ENCODE measurements around the gene CDC42EP5.

DNA sequence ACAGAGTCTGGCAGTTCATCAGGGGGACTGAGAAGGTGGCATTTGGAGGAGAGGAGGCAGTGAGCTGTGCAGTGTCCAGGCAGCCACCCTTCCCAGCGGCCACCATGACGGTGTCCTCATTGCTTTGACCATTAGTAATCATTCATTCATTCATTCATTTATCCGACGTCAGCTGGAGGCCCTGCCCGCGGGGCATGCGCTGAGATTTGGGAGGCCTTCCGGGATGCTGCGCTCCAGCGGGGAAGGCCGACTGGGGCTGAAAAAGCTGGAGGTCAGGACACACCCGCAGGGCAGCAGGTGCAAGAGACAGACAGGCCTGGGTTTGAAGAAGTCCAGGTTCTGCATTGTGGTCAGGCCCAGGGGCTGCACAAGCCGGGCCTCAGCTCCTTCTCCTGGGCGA is 48.9 kb downstream of the CDC42EP5 start:
- TF ChIP-seq, protein P1, sequence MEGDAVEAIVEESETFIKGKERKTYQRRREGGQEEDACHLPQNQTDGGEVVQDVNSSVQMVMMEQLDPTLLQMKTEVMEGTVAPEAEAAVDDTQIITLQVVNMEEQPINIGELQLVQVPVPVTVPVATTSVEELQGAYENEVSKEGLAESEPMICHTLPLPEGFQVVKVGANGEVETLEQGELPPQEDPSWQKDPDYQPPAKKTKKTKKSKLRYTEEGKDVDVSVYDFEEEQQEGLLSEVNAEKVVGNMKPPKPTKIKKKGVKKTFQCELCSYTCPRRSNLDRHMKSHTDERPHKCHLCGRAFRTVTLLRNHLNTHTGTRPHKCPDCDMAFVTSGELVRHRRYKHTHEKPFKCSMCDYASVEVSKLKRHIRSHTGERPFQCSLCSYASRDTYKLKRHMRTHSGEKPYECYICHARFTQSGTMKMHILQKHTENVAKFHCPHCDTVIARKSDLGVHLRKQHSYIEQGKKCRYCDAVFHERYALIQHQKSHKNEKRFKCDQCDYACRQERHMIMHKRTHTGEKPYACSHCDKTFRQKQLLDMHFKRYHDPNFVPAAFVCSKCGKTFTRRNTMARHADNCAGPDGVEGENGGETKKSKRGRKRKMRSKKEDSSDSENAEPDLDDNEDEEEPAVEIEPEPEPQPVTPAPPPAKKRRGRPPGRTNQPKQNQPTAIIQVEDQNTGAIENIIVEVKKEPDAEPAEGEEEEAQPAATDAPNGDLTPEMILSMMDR (IDR thresholded peaks at IDR 0.05) = no peak
- no peak for TF ChIP-seq MXD4 (CRISPR knock-in tag; IDR thresholded peaks at IDR 0.05; ENCODE audit: borderline replicate concordance)
- TF ChIP-seq, protein P2, sequence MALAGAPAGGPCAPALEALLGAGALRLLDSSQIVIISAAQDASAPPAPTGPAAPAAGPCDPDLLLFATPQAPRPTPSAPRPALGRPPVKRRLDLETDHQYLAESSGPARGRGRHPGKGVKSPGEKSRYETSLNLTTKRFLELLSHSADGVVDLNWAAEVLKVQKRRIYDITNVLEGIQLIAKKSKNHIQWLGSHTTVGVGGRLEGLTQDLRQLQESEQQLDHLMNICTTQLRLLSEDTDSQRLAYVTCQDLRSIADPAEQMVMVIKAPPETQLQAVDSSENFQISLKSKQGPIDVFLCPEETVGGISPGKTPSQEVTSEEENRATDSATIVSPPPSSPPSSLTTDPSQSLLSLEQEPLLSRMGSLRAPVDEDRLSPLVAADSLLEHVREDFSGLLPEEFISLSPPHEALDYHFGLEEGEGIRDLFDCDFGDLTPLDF (CRISPR knock-in tag; IDR thresholded peaks at IDR 0.05) = no peak
- TF ChIP-seq TP53 (CRISPR knock-in tag; IDR thresholded peaks at IDR 0.05) = no peak
- no peak for TF ChIP-seq MYBL2 (CRISPR knock-in tag; IDR thresholded peaks at IDR 0.05)
- TF ChIP-seq JUN (CRISPR knock-in tag; IDR thresholded peaks at IDR 0.05) = no peak
